Lower leg skin (tissue), 3 donors: ENCODE measurements around the gene TBX15.

ENCODE experiments used
- POLR2A ChIP-seq, 2 donors: fragments of 450-650 bp; IDR thresholded peaks; one replicate each; pipeline ENCODE4 v1.6.1; 2016 to 2017; ENCODE audit warnings: antibody characterized with exemption in 2 of 2, mild to moderate bottlenecking in 1 of 2, moderate library complexity in 1 of 2
- TF ChIP-seq, protein P1 (sequence below), 3 donors: fragments of 450-650 bp; IDR thresholded peaks; one replicate each; pipeline ENCODE4 v1.5.1; 2016; ENCODE audit warnings: antibody characterized with exemption in 3 of 3, mild to moderate bottlenecking in 3 of 3, moderate library complexity in 2 of 3

DNA sequence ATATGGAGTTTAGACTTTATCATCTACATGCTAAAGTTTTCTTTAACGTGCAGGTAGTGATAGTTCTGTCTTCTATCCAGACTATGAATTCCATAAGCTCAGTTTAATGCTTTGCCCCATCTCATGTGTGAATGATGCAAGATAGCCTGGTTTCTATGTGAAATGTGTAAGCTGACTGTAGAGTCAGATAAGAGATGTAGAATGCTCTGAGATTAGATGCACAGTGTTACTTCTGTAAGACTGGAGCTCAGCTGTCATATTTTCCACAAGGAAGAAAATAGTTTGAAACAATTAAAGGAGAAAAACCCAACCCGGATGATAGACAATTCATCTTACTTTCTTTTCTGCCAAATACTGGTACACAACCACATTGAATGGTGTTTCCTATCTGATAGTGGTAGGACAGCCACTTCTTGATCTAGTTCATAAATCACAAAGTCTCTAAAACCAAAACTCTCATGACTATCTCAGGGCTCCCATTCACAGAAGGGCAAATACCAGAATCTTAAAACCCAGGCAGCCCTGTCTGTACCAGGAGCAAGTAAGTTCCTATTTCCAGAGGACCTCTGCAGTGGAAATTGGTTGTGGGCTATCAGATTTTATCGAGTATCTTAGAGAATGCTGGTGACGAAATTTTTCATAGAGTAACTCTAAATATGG lies 50.6 kb downstream of the TBX15 start:
- TF ChIP-seq, protein P1, sequence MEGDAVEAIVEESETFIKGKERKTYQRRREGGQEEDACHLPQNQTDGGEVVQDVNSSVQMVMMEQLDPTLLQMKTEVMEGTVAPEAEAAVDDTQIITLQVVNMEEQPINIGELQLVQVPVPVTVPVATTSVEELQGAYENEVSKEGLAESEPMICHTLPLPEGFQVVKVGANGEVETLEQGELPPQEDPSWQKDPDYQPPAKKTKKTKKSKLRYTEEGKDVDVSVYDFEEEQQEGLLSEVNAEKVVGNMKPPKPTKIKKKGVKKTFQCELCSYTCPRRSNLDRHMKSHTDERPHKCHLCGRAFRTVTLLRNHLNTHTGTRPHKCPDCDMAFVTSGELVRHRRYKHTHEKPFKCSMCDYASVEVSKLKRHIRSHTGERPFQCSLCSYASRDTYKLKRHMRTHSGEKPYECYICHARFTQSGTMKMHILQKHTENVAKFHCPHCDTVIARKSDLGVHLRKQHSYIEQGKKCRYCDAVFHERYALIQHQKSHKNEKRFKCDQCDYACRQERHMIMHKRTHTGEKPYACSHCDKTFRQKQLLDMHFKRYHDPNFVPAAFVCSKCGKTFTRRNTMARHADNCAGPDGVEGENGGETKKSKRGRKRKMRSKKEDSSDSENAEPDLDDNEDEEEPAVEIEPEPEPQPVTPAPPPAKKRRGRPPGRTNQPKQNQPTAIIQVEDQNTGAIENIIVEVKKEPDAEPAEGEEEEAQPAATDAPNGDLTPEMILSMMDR (IDR thresholded peaks at IDR 0.05) = no peak
- no peak for TF ChIP-seq POLR2A (IDR thresholded peaks at IDR 0.05)
